ENCODE data around the gene DGKK. TPM values are rescaled to one million over a fixed set of nuclear protein-coding genes. Genes with fewer than 3 reads are reported as not detected.

DGKK gene
- total and polyA plus RNA-seq, 2 of the 4 experiments (the other 2 are of a cell fraction): not detected

GRCh38 chrX:50497114-50497513 lies 26.5 kb upstream of the DGKK start:
- CTCF ChIA-PET: no interaction called here
- dilution Hi-C loops (cut with HindIII; ENCODE audit: low sequenced_read_pairs, unreplicated experiment): no loop called here
- H3K36me3 ChIP-seq (ENCODE audit: control insufficient read depth, insufficient read depth, low read length): no peaks in the 10 kb centered on the region

More at GRCh38 chrX:50497114-50497513, 26.5 kb upstream of the DGKK start:
- no TSS peak for BruUV-seq (replicated peaks)
- POLR2A ChIA-PET (ENCODE audit: unreplicated experiment): no interaction called here
- H3K14ac ChIP-seq (replicated peaks; ENCODE audit: low read depth, low read length): no peak overlapping the region
- no peak overlapping the region for H2BK5ac ChIP-seq (ENCODE audit: low read depth, low read length, poor library complexity, severe bottlenecking)
- H2AK5ac ChIP-seq (ENCODE audit: low read depth, low read length): no peak overlapping the region
- no peak overlapping the region for H3K23ac ChIP-seq (ENCODE audit: low read depth, low read length)
- no peak overlapping the region for H3K18ac ChIP-seq (ENCODE audit: low read depth, low read length)
- DNase-seq (no peak), ATAC-seq (ENCODE audit: low read depth) (no peak)
- no peak overlapping the region for H3K4ac ChIP-seq (ENCODE audit: low read depth, low read length)
- no peak overlapping the region for H3K56ac ChIP-seq (ENCODE audit: extremely low read depth, insufficient read depth, low read length)
- no peak overlapping the region for H4K5ac ChIP-seq (ENCODE audit: low read depth, low read length)
- no peak overlapping the region for H3K27ac ChIP-seq (ENCODE audit: insufficient read depth, low read length)
- WGBS, 2 experiments (ENCODE audit: extremely low coverage in 2 of 2, insufficient read length in 1 of 2): no CpG with 5 or more reads among the region's 3 CpGs
- no peak overlapping the region for H2AFZ ChIP-seq (replicated peaks; ENCODE audit: low read length, poor library complexity)
- no peak overlapping the region for H3K4me3 ChIP-seq (ENCODE audit: insufficient read depth, low read depth, low read length)
- H2BK15ac ChIP-seq (ENCODE audit: low read depth, low read length): no peak overlapping the region
- no peak overlapping the region for H2BK20ac ChIP-seq (ENCODE audit: low read depth, low read length)
- H3K79me1 ChIP-seq (ENCODE audit: low read depth in 1 of 2, low read length in 2 of 2): no peaks in the 10 kb centered on the region
- peaks cover 6% of the 10 kb centered on the region for H3K27me3 ChIP-seq (ENCODE audit: control insufficient read depth, insufficient read depth, low read length)
- H2AK9ac ChIP-seq (replicated peaks; ENCODE audit: low read depth, low read length, poor library complexity): no peak overlapping the region
- no peaks in the 10 kb centered on the region for H3K9me1 ChIP-seq (ENCODE audit: insufficient read depth, low read length)
- no peaks in the 10 kb centered on the region for H4K20me1 ChIP-seq (ENCODE audit: insufficient read depth, low read length)
- H3K4me1 ChIP-seq (ENCODE audit: control insufficient read depth, insufficient read depth, low read length): no peaks in the 10 kb centered on the region
- no peak overlapping the region for H2BK120ac ChIP-seq (ENCODE audit: low read depth, low read length)
- H3K9ac ChIP-seq (ENCODE audit: low read depth, low read length): no peak overlapping the region
- no peak overlapping the region for H4K8ac ChIP-seq (ENCODE audit: low read depth in 2 of 2, low read length in 2 of 2)
- no peak overlapping the region for H4K91ac ChIP-seq (ENCODE audit: insufficient read depth, low read depth, low read length)
- in situ Hi-C loops (cut with MboI; ENCODE audit: low sequenced_read_pairs): no loop called here
- TF ChIP-seq MAFK (IDR thresholded peaks at IDR 0.05; ENCODE audit: low read depth, low read length) (no peak), SMC3 (IDR thresholded peaks at IDR 0.05; ENCODE audit: low read depth, low read length) (no peak), CTCF (conservative IDR thresholded peaks at IDR 0.05; ENCODE audit: low read depth, low read length) (no peak), CEBPB (IDR thresholded peaks at IDR 0.05; ENCODE audit: low read depth, low read length) (no peak), RCOR1 (IDR thresholded peaks at IDR 0.05; ENCODE audit: insufficient replicate concordance, low read length) (no peak), FOS (IDR thresholded peaks at IDR 0.05; ENCODE audit: low read depth, low read length) (no peak), POLR2A (IDR thresholded peaks at IDR 0.05; ENCODE audit: low read depth, low read length) (no peak), BHLHE40 (IDR thresholded peaks at IDR 0.05; ENCODE audit: low read depth, low read length) (no peak), NFE2L2 (IDR thresholded peaks at IDR 0.05; ENCODE audit: low read depth, low read length) (no peak), RFX5 (IDR thresholded peaks at IDR 0.05; ENCODE audit: low read depth, low read length) (no peak)
- H3K4me2 ChIP-seq (ENCODE audit: low read depth, low read length): no peak overlapping the region
- no peaks in the 10 kb centered on the region for H3K9me3 ChIP-seq (ENCODE audit: control insufficient read depth, insufficient read depth, low read length)
- intact Hi-C loops (cut with micrococcal nuclease): no loop called here

Data from IMR-90 (cell line).